B cell (primary cell): ENCODE measurements around the gene MAGEA2. TPM values are rescaled to one million over a fixed set of nuclear protein-coding genes. Genes with fewer than 3 reads are reported as not detected.
"Not testable (repeated sequence)": the region's sequence is repeated elsewhere in the genome, so short reads cannot be mapped to it uniquely, and the experiment has no call there.

Source experiments
- ATAC-seq: fragments of 200-7000 bp; cut with Tn5 transposase; one replicate; pipeline ENCODE4 v1.10.0; 2021; ENCODE audit warnings: low read depth, mild to moderate bottlenecking, moderate number of reproducible peaks, moderate library complexity
- CTCF ChIA-PET: fragments of 350-600 bp; sonication (Branson Sonifier 250); formaldehyde crosslinking; loops from one replicate; lab custom pipeline; 2021; ENCODE audit warnings: antibody characterized with exemption, inconsistent platforms; lab: Charles Lee
- POLR2A ChIA-PET: fragments of 350-600 bp; sonication (Branson Sonifier 250); formaldehyde crosslinking; loops from one replicate; lab custom pipeline; 2021; ENCODE audit warnings: antibody characterized with exemption; lab: Charles Lee
- DNase-seq: peaks from one replicate; pipeline ENCODE4 v3.0.0; 2013
- H2AFZ ChIP-seq: 2 replicates; pipeline ENCODE4 v1.6.1; 2012; ENCODE audit warnings: mild to moderate bottlenecking, low read depth, low read length; ENCODE audit not compliant: insufficient read depth, poor library complexity, severe bottlenecking
- H3K27ac ChIP-seq, 2 donors: 1 replicate in 1 of 2; 2 replicates in 1 of 2; pipeline ENCODE4 v1.5.1; 2012 to 2013; ENCODE audit warnings: low read length in 2 of 2, mild to moderate bottlenecking in 2 of 2, moderate library complexity in 1 of 2
- H3K27me3 ChIP-seq, 4 experiments: fragments of 200-600 bp in 1 of 4; sonication (generic) in 1 of 4; replicated peaks in 1 of 4; 1 replicate in 2 of 4; 2 replicates in 2 of 4; pipeline versions ENCODE4 v1.6.1 to v1.7.0; 2013 to 2016; ENCODE audit warnings: low read length in 3 of 4, mild to moderate bottlenecking in 2 of 4, mixed read lengths in 1 of 4, moderate library complexity in 1 of 4; ENCODE audit not compliant: insufficient read depth in 4 of 4, control insufficient read depth in 3 of 4; ENCODE audit errors: control extremely low read depth in 1 of 4
- H3K36me3 ChIP-seq, 2 experiments: replicated peaks in 1 of 2; 1 replicate in 1 of 2; 2 replicates in 1 of 2; pipeline versions ENCODE4 v1.6.1 to v1.7.1; 2013; ENCODE audit warnings: low read length in 1 of 2; ENCODE audit not compliant: insufficient read depth in 2 of 2, control insufficient read depth in 1 of 2; ENCODE audit errors: control extremely low read depth in 1 of 2, extremely low read depth in 1 of 2
- H3K4me1 ChIP-seq, 2 donors: fragments of 200-600 bp in 1 of 2; sonication (generic) in 1 of 2; 1 replicate in 1 of 2; 2 replicates in 1 of 2; pipeline versions ENCODE4 v1.5.1 to v1.6.1; 2013 to 2017; ENCODE audit warnings: low read length in 2 of 2; ENCODE audit not compliant: control insufficient read depth in 2 of 2, insufficient read depth in 2 of 2
- H3K4me2 ChIP-seq: replicated peaks from 2 replicates; pipeline ENCODE3; 2012; ENCODE audit warnings: mild to moderate bottlenecking, low read depth, low read length; ENCODE audit not compliant: poor library complexity, severe bottlenecking
- H3K4me3 ChIP-seq, 5 experiments: fragments of 200-600 bp in 1 of 5; sonication (generic) in 1 of 5; 1 replicate in 3 of 5; 2 replicates in 2 of 5; pipeline versions ENCODE4 v1.5.1 to v1.7.0; 2011 to 2016; ENCODE audit warnings: low read length in 4 of 5, mild to moderate bottlenecking in 4 of 5, low read depth in 2 of 5, control low read depth in 1 of 5, moderate library complexity in 1 of 5; ENCODE audit not compliant: insufficient read depth in 1 of 5; ENCODE audit errors: control extremely low read depth in 1 of 5, extremely low read depth in 1 of 5
- H3K79me2 ChIP-seq: fragments of 200-600 bp; sonication (generic); one replicate; pipeline ENCODE4 v1.6.0; 2016; ENCODE audit warnings: low read length; ENCODE audit not compliant: control insufficient read depth, insufficient read depth
- H3K9ac ChIP-seq: fragments of 200-600 bp; sonication (generic); 2 replicates; pipeline ENCODE4 v1.6.1; 2017; ENCODE audit warnings: mild to moderate bottlenecking, low read length, moderate library complexity
- H3K9me3 ChIP-seq, 3 donors: one replicate each; pipeline versions ENCODE4 v1.6.1 to v1.7.1; 2013; ENCODE audit warnings: low read length in 2 of 3; ENCODE audit not compliant: control insufficient read depth in 2 of 3, insufficient read depth in 1 of 3; ENCODE audit errors: control extremely low read depth in 1 of 3
- H4K20me1 ChIP-seq: 2 replicates; pipeline ENCODE4 v1.6.0; 2012; ENCODE audit warnings: mild to moderate bottlenecking, low read length; ENCODE audit not compliant: insufficient read depth, control insufficient read depth, poor library complexity, severe bottlenecking
- H3K27ac Mint-ChIP-seq: one replicate; pipeline ENCODE4 v1.8.0; 2021; ENCODE audit warnings: mixed read lengths
- H3K27me3 Mint-ChIP-seq: one replicate; pipeline ENCODE4 v1.8.0; 2021; ENCODE audit warnings: mixed read lengths
- H3K4me1 Mint-ChIP-seq: one replicate; pipeline ENCODE4 v1.8.0; 2021; ENCODE audit warnings: mixed read lengths
- H3K4me3 Mint-ChIP-seq: one replicate; pipeline ENCODE4 v1.8.0; 2021; ENCODE audit warnings: mixed read lengths
- H3K9me3 Mint-ChIP-seq: one replicate; pipeline ENCODE4 v1.8.0; 2022; ENCODE audit warnings: mixed read lengths; ENCODE audit not compliant: insufficient read depth
- EZH2 ChIP-seq: IDR thresholded peaks from 2 replicates; pipeline ENCODE4 v1.6.1; 2012; ENCODE audit warnings: borderline replicate concordance, low read depth, mild to moderate bottlenecking, moderate library complexity, low read length; ENCODE audit not compliant: insufficient read depth, poor library complexity, severe bottlenecking
- WGBS: methylation state at CpG from one replicate; pipeline ENCODE4 v1.1.5; 2013; ENCODE audit warnings: missing lambda C conversion rate; ENCODE audit not compliant: insufficient coverage; 5-methylcytosine and 5-hydroxymethylcytosine counted together
- intact Hi-C: fragments of 100-400 bp; cut with micrococcal nuclease; formaldehyde crosslinking; loops from one replicate; pipeline ENCODE4 v1.10.0; 2022
- polyA plus RNA-seq: library from polyadenylated mRNA; depleted of rRNA; stranded (reverse); fragments of >200 nt; gene quantifications from 2 replicates; pipeline ENCODE4 v1.2.3, GENCODE V29; 2012
- total RNA-seq, 2 donors: library from RNA; stranded (reverse); fragments of 120-200 nt in 1 of 2; gene quantifications; 1 replicate in 1 of 2; 2 replicates in 1 of 2; pipeline versions ENCODE4 v1.2.3 to v1.2.4, GENCODE V29; 2013 to 2022
- TF ChIP-seq, protein P1 (sequence below): fragments of 200-600 bp; IDR thresholded peaks from one replicate; pipeline ENCODE4 v1.8.0; 2022; ENCODE audit warnings: antibody characterized with exemption, mild to moderate bottlenecking

MAGEA2 gene
- total and polyA plus RNA-seq, 2 donors (not counting 1 experiment from before 2014, with no cell fraction given), result not detected

GRCh38 chrX:152736528-152736927 is 17.1 kb downstream of the MAGEA2 start:
- not testable (repeated sequence) for ATAC-seq, H3K4me1 Mint-ChIP-seq

DNA sequence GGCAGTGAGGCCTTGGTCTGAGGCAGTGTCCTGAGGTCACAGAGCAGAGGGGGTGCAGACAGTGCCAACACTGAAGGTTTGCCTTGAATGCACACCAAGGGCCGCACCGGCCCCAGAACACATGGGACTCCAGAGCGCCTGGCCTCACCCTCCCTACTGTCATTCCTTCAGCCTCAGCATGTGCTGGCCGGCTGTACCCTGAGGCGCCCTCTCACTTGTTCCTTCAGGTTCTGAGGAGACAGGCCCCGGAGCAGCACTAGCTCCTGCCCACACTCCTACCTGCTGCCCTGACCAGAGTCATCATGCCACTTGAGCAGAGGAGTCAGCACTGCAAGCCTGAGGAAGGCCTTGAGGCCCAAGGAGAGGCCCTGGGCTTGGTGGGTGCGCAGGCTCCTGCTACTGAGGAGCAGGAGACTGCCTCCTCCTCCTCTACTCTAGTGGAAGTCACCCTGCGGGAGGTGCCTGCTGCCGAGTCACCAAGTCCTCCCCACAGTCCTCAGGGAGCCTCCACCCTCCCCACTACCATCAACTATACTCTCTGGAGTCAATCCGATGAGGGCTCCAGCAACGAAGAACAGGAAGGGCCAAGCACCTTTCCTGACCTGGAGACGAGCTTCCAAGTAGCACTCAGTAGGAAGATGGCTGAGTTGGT is 17.7 kb downstream of the MAGEA2 start:
- Histone ChIP-seq H3K4me2 (no peak overlapping the region), H3K27ac (no peak overlapping the region), H3K27me3 (no peaks in the 10 kb centered on the region), H4K20me1 (no peaks in the 10 kb centered on the region), H3K4me3 (no peak overlapping the region), H3K79me2 (no peaks in the 10 kb centered on the region), H3K4me1 (no peaks in the 10 kb centered on the region), H3K36me3 (no peaks in the 10 kb centered on the region), H3K9me3 (no peaks in the 10 kb centered on the region), H2AFZ (no peak overlapping the region), H3K9ac (no peak overlapping the region)
- intact Hi-C loops, result no loop called here
- Mint-ChIP-seq H3K4me3 (no peak overlapping the region), H3K9me3 (no peaks in the 10 kb centered on the region), H3K4me1 (no peaks in the 10 kb centered on the region), H3K27me3 (no peaks in the 10 kb centered on the region), H3K27ac (no peak overlapping the region)
- no peak for TF ChIP-seq EZH2
- TF ChIP-seq, protein P1, sequence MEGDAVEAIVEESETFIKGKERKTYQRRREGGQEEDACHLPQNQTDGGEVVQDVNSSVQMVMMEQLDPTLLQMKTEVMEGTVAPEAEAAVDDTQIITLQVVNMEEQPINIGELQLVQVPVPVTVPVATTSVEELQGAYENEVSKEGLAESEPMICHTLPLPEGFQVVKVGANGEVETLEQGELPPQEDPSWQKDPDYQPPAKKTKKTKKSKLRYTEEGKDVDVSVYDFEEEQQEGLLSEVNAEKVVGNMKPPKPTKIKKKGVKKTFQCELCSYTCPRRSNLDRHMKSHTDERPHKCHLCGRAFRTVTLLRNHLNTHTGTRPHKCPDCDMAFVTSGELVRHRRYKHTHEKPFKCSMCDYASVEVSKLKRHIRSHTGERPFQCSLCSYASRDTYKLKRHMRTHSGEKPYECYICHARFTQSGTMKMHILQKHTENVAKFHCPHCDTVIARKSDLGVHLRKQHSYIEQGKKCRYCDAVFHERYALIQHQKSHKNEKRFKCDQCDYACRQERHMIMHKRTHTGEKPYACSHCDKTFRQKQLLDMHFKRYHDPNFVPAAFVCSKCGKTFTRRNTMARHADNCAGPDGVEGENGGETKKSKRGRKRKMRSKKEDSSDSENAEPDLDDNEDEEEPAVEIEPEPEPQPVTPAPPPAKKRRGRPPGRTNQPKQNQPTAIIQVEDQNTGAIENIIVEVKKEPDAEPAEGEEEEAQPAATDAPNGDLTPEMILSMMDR, result no peak
- 86% methylated on average over 4 of the region's 12 CpGs for WGBS
- DNase-seq (no peak), ATAC-seq (no peak)
- POLR2A ChIA-PET, result no interaction called here
- CTCF ChIA-PET, result no interaction called here

More at GRCh38 chrX:152736528-152736927, 17.1 kb downstream of the MAGEA2 start:
- intact Hi-C loops, H3K27me3 Mint-ChIP-seq, H2AFZ ChIP-seq, DNase-seq, H3K9me3 ChIP-seq, POLR2A ChIA-PET, H4K20me1 ChIP-seq, H3K4me3 ChIP-seq, H3K9me3 Mint-ChIP-seq, H3K27ac ChIP-seq, H3K4me3 Mint-ChIP-seq, H3K4me2 ChIP-seq, CTCF ChIA-PET, H3K4me1 ChIP-seq, H3K36me3 ChIP-seq, H3K9ac ChIP-seq, H3K27me3 ChIP-seq, H3K79me2 ChIP-seq, H3K27ac Mint-ChIP-seq: not testable (repeated sequence)
- 86% methylated on average over 6 of the region's 12 CpGs for WGBS
